ENCODE data around the gene RLIM.

DNA sequence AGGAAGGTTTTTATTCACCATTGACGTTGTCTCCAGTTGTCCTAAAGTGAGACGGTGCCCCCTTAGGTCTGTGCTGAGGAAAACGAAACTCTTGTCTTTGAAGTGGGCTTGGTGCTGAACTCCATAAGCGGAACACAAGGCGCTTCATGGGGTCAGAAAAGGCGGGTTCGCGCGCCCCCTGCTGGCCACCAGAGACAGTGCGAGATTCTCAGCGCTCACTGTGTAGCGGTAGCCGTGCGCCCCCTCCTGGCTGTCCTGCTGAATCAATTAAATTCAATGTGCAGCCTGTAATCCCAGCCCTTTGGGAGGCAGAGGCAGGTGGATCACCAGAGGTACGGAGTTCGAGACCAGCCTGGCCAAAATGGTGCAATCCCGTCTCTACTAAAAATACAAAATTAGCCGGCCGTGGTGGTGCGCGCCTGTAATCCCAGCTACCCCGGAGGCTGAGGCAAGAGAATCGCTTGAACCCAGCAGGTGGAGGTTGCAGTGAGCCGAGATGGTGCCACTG, 64.1 kb downstream of the RLIM start:
- TF ChIP-seq CTCF (IDR thresholded peaks at IDR 0.05; ENCODE audit: poor library complexity, severe bottlenecking) = peak; percentile 97
- TF ChIP-seq POLR2AphosphoS5 (IDR thresholded peaks at IDR 0.05) = no peak
- no peak for TF ChIP-seq TAF1 (IDR thresholded peaks at IDR 0.05; ENCODE audit: low read depth)
- no peak for TF ChIP-seq EZH2 (IDR thresholded peaks at IDR 0.05; ENCODE audit: borderline replicate concordance, insufficient read depth, low read length, poor library complexity, severe bottlenecking)
- TF ChIP-seq RAD21 (conservative IDR thresholded peaks at IDR 0.05) = peak; percentile 95
- TF ChIP-seq EP300 (conservative IDR thresholded peaks at IDR 0.05; ENCODE audit: poor library complexity, severe bottlenecking) = no peak
- no peak for TF ChIP-seq REST (IDR thresholded peaks at IDR 0.05; ENCODE audit: borderline replicate concordance)
- TF ChIP-seq MXI1 (conservative IDR thresholded peaks at IDR 0.05; ENCODE audit: poor library complexity, severe bottlenecking) = no peak
